HG03378 (cell line): ENCODE results near the gene OTOR.

ENCODE experiments used
- ATAC-seq: cut with Tn5 transposase; IDR thresholded peaks from one replicate; pipeline ENCODE4 v1.9.1; 2021; ENCODE audit warnings: mild to moderate bottlenecking, moderate library complexity; ENCODE audit not compliant: unreplicated experiment

The OTOR gene, protein sequence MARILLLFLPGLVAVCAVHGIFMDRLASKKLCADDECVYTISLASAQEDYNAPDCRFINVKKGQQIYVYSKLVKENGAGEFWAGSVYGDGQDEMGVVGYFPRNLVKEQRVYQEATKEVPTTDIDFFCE

GRCh38 chr20:16748308-16748900 lies at the start of gene OTOR:
OTOR (plus strand) TSS chr20:16748358; CDS start chr20:16748402, 44 bp downstream.
- no peak for ATAC-seq

DNA sequence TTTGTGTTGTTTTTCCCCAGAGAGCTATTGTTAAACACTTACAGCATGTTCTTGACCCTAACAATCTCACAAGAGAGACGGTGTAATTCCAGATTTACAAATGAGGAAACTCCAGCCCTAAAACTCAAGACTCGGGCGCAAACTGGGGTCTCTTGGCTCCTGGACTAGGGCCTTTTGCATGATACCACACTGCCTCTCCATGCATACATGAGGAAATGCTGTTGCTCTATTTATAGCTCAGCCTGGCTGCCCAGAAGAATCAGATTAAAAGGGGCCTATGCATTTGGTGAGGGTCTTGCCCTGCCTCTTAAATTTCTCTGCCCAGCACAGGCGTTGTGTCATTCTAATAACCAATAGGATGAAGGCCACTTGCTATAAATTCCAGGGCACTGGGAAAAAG lies 48.9 kb upstream of the OTOR start:
- ATAC-seq, result no peak

- no peak for ATAC-seq
Observed at GRCh38 chr20:16701296-16701695, 46.9 kb upstream of the OTOR start.

GRCh38 chr20:16703570-16703969 lies 44.6 kb upstream of the OTOR start:
- no peak for ATAC-seq

DNA sequence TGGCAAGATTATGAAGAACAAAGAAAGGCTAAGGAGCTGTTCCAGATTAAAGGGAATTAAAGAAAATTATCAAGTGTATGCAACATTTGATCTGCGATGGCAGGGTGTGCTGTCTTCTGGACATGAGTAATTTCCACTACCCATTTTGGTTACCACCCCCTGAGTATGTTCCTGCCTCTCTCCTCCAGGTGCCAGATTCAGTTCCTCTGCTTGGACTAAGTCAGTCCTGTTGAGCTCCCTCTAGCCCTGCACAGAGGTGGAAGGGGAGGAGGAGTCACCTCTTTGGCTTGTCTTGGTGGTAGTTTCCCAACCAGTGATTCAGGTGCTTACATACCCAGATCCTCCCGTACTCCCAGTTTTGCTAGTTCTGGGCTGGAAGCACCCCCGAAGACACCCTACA lies 40.5 kb upstream of the OTOR start:
- ATAC-seq, result peak; percentile 63

DNA sequence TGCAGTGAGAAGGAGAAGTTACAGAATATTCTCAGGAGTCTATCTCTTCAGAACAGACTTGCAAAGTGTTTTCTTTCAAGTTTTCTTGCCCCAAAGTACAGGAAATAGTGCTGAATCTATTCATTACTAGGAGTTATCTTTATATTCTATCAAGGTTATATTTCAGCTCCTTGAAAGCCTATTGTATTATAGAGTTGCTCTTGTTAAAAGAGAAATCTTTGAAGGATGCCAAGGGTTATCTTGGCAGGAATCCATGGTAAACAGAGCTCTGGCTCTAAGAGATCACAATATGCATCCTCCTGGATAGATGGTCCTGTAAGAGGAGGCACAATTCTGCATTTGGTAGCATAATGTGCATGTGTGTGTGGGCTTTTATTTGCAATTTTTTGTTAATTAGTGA lies 39.6 kb upstream of the OTOR start:
- ATAC-seq, result peak; percentile 7

- ATAC-seq, result peak; percentile 84
Observed at GRCh38 chr20:16709017-16709416, 39.1 kb upstream of the OTOR start.

DNA sequence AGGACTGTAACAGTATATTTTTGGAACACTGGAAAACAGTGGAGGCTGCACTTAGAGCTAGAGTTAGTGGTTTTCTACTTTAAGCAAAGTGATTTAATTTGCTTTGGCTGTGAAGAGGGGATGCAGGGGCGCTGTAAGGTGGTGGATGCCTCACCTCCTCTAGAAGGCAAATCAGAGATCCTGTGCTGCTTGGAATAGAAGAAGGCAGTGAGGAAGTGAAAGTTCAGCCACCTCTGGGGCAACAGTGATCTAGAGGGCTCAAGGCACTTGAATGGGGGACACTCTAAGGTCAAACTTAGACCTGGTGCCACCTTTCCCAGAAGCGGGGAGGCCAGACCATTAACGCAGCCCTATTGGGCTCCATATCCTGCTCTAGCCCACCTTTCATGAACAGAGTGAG lies 37.4 kb upstream of the OTOR start:
- ATAC-seq, result no peak

DNA sequence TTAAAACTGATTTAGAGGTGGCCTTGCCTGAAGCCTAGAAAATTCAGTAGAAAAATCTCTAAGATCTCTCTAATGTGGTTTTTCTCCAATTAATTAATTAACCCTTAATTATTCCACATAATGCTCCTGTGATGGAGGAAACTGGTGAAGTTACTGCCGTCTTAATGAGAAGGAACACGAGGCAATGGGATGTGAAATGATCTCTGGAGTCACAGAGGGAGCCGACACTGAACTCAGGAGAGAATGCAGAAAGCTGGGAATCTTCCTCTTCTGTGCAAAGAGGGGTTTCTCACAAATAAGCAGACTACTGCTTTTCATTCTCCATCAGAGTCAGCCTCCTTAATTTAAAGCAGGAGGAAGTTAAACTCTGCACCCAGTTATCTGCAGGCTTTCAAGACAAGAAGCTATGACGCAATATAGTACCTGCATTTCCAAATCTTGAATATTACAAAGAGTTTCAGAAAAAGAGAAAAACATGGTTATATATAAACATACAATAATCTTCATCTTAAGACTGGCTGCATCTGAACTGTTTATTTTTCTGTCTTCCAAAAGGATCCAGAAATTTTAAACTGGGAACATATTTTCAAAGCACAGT lies 36.4 kb upstream of the OTOR start:
- ATAC-seq, result no peak

- no peak for ATAC-seq
Observed at GRCh38 chr20:16712511-16712947, 35.6 kb upstream of the OTOR start.

GRCh38 chr20:16713066-16713465 lies 35.1 kb upstream of the OTOR start:
- ATAC-seq, result no peak

- ATAC-seq, result no peak
Observed at GRCh38 chr20:16714242-16714641, 33.9 kb upstream of the OTOR start.

DNA sequence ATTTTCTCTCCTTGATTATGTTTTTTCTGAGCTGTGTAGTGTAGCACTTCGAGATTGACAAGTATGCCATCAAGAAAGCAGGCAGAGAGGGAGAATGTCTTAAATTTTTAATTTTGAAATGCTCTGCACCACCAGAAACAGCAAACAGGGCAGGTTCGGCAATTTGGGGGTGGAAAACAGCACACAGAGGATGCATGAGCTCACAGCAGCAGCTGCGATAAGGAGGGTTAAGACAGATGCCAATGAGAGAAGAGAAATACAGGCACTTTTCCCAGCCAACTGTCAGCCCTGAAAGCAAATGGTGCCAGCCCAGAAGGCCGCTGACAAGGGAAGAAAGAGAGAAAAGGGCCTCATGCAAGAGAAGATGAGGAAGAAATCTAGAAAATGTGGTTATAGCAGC lies 33.4 kb upstream of the OTOR start:
- no peak for ATAC-seq

DNA sequence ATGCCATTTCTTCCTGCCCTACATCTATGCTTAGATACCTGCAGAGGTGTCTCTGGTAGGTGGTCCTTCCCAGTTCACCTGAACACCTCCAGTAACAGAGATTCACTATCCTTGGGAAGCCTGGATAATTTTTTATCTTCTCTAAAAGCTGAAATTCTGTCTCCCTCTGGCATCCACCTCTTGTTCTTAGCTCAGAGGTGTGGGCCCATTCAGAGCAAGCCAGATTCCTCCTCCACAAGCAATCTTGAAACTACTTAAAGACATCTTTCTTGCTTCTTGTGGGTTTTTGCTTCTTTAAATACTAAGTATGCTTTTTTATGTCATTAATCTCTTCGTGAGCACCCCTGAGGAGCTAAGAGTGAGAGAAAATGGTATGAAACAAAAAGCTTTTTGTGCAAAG lies 28.7 kb upstream of the OTOR start:
- no peak for ATAC-seq

DNA sequence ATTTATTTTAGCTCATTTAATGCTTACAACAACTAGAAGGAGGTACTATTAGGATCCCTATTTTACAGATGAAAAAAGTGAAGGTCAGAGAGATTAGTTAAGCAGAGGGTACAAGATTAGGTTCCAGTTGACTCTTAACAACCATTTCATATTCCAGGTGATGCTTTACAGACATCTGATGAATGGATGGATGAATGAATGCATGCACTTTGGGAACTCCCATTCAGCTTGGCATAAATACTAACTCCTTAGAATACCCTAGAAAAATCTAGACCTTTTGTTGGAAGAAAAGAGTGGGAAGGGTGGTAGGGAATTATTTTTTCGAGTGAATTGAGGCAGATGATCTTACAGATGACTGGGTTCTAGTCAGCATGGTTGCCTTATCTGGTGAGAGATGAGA lies 19.1 kb upstream of the OTOR start:
- no peak for ATAC-seq

GRCh38 chr20:16729565-16730460 lies 18.3 kb upstream of the OTOR start, which contains the start of gene SNRPB2:
SNRPB2 (plus strand) TSS chr20:16730026; CDS start chr20:16731703, 1,677 bp downstream.
- ATAC-seq, result peak; percentile 99

DNA sequence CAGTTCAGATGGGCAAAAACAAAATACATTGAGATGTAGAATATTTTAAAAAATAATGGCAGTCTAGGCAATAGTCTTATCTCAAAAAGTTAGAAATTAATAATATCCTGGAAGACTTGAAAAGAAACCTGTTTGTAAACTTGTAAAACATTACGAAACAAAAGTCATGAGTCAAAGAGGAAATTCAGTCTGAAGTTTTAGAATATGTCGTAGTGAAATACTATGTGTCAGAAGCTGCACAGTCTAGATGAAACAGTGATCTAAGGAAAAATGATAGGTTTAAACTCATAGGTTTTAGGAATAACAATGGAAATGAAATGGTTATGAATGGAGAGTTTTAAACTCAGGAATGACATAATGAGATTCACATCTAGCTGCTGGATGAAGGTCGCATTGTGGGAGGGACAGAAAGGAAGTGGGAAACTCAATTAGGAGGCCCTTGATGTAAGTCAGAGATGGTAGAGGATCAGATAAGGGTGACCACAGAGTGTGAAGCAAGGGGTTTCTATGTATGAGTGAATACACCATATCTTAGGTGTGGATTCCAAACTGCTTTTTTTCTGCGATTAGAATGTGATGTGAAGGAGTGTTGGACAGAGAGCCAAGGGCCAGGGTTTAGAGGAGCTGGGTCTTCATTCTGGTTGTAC lies 15.5 kb upstream of the OTOR start:
- ATAC-seq, result no peak

DNA sequence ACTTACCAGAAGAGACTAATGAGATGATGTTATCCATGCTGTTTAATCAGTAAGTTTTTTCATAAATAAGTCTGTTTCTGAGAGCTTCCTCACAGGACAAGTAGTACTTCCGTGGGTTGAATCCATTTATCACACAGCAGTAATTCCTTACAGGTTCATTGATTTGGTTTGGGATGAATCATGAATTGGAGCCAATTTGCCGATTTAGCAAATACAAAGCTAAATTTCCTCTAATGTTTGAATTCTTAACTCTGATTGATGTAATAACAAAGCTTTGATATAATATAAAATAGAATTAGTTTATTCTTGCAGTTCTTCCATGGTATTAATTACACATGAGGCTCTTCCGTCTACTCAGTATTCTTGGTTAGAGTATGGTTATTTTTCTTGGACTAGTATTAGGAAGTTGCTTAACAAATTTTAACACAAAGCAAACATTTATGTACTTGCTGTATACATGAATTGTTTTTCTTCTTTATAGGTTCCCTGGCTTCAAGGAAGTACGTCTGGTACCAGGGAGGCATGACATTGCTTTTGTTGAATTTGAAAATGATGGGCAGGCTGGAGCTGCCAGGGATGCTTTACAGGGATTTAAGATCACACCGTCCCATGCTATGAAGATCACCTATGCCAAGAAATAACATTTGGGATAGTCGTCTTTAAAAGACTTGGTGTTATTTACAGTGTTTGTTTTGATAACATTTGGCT lies 7.6 kb upstream of the OTOR start:
- no peak for ATAC-seq

- no peak for ATAC-seq
Observed at GRCh38 chr20:16744178-16744807, 3.9 kb upstream of the OTOR start.

DNA sequence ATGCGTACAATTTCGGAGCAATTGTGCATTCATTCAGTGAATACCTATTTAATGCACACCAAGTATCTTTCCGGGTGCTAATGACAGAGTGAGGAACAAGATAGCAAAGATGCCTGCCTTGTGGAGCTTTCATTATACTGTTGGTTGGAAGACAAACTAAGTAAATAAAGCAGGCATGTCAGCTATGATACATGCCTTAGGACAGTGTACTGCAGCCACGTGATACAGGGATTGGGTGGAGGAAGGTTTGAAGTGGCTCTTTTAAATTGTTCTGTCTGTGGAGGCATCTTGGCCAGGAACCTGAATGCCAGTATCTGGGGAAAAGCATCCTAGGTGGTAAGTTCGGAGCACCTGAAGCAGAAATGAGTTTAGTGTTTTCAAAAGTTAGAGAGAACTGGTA lies 3.0 kb upstream of the OTOR start:
- ATAC-seq, result no peak
